Endodermal cell (in vitro differentiated cells): ENCODE results near the gene SLC19A1. TPM values are rescaled to one million over a fixed set of nuclear protein-coding genes. Genes with fewer than 3 reads are reported as not detected.

Source experiments
- DNase-seq: peaks from one replicate; pipeline ENCODE4 v3.0.0-alpha.2; 2017
- H3K27ac ChIP-seq: 2 replicates; pipeline ENCODE4 v1.5.1; 2013; ENCODE audit warnings: mild to moderate bottlenecking, low read depth, low read length, moderate library complexity
- H3K27me3 ChIP-seq: 2 replicates; pipeline ENCODE4 v1.6.1; 2013; ENCODE audit warnings: mild to moderate bottlenecking, low read length, moderate library complexity; ENCODE audit not compliant: insufficient read depth, control insufficient read depth, poor library complexity, severe bottlenecking
- H3K36me3 ChIP-seq: 2 replicates; pipeline ENCODE4 v1.7.0; 2013; ENCODE audit warnings: mild to moderate bottlenecking, low read length, moderate library complexity; ENCODE audit not compliant: control insufficient read depth, insufficient read depth
- H3K4me1 ChIP-seq: one replicate; pipeline ENCODE4 v1.7.0; 2013; ENCODE audit warnings: low read length; ENCODE audit not compliant: control insufficient read depth, insufficient read depth
- H3K4me3 ChIP-seq: 2 replicates; pipeline ENCODE4 v1.5.1; 2013; ENCODE audit warnings: mild to moderate bottlenecking, low read length, moderate library complexity
- H3K9ac ChIP-seq: 2 replicates; pipeline ENCODE4 v1.6.1; 2013; ENCODE audit warnings: mild to moderate bottlenecking, low read length, moderate library complexity; ENCODE audit not compliant: poor library complexity, severe bottlenecking; ENCODE audit errors: extremely low read depth
- H3K9me3 ChIP-seq: 2 replicates; pipeline ENCODE4 v1.6.1; 2013; ENCODE audit warnings: mild to moderate bottlenecking, low read length, moderate library complexity; ENCODE audit not compliant: control insufficient read depth
- H3K27ac Mint-ChIP-seq: 2 replicates; pipeline ENCODE4 v1.8.0; 2020; ENCODE audit warnings: mixed read lengths
- H3K27me3 Mint-ChIP-seq: 2 replicates; pipeline ENCODE4 v1.8.0; 2021; ENCODE audit warnings: mild to moderate bottlenecking, mixed read lengths; ENCODE audit not compliant: insufficient read depth
- H3K36me3 Mint-ChIP-seq: 2 replicates; pipeline ENCODE4 v1.8.0; 2020; ENCODE audit warnings: low read depth, mixed read lengths
- H3K4me1 Mint-ChIP-seq: 2 replicates; pipeline ENCODE4 v1.8.0; 2020; ENCODE audit warnings: mixed read lengths
- H3K4me3 Mint-ChIP-seq: 2 replicates; pipeline ENCODE4 v1.8.0; 2020; ENCODE audit warnings: mild to moderate bottlenecking, moderate library complexity, mixed read lengths
- H3K9me3 Mint-ChIP-seq: 2 replicates; pipeline ENCODE4 v1.8.0; 2020; ENCODE audit warnings: mild to moderate bottlenecking, mixed read lengths
- CTCF ChIP-seq: fragments of 200-600 bp; sonication (generic); conservative IDR thresholded peaks from 2 replicates; pipeline ENCODE4 v1.5.0; 2021; ENCODE audit warnings: antibody characterized with exemption, mild to moderate bottlenecking
- WGBS, 2 experiments: methylation state at CpG; one replicate each; pipeline versions ENCODE4 v1.1.5 to v1.1.7; 2013; ENCODE audit warnings: missing lambda C conversion rate in 2 of 2, mixed read lengths in 1 of 2; ENCODE audit not compliant: insufficient coverage in 1 of 2, insufficient read length in 1 of 2; 5-methylcytosine and 5-hydroxymethylcytosine counted together
- total RNA-seq, 2 donors: library from RNA; stranded (reverse); fragmentation: NEBNext Ultra II Directional in 1 of 2; extraction: Animal tissue kit (Norgen Biotek cat#: 25700) in 1 of 2; gene quantifications; 2 replicates in 1 of 2; 3 replicates in 1 of 2; pipeline ENCODE4 v1.2.1, GENCODE V29; 2021

Gene SLC19A1
- total RNA-seq, 2 donors from 2014 or later: 28.8 to 29.4 TPM

- H3K27ac ChIP-seq: no peak overlapping the region
Measured at GRCh38 chr21:45460611-45461368, 81.5 kb downstream of the SLC19A1 start.

GRCh38 chr21:45460011-45460565 is 82.2 kb downstream of the SLC19A1 start:
- H3K27me3 ChIP-seq: no peaks in the 10 kb centered on the region
- H3K36me3 ChIP-seq: peaks cover 47% of the 10 kb centered on the region
- Mint-ChIP-seq H3K9me3 (peaks cover 21% of the 10 kb centered on the region), H3K27ac (no peak overlapping the region), H3K4me1 (no peaks in the 10 kb centered on the region), H3K4me3 (no peak overlapping the region), H3K27me3 (no peaks in the 10 kb centered on the region), H3K36me3 (peaks cover 41% of the 10 kb centered on the region)
- no peaks in the 10 kb centered on the region for H3K4me1 ChIP-seq
- no peak overlapping the region for H3K9ac ChIP-seq
- no peak overlapping the region for H3K27ac ChIP-seq
- WGBS, 2 experiments: 95 to 97% methylated on average over 22 to 23 of the region's 23 CpGs
- no peak overlapping the region for H3K4me3 ChIP-seq
- TF ChIP-seq CTCF: no peak
- no peak for DNase-seq
- peaks cover 35% of the 10 kb centered on the region for H3K9me3 ChIP-seq

More at GRCh38 chr21:45460611-45461368, 81.5 kb downstream of the SLC19A1 start:
- Histone ChIP-seq H3K4me1 (no peaks in the 10 kb centered on the region), H3K27me3 (no peaks in the 10 kb centered on the region), H3K4me3 (peak overlapping the region; percentile 54), H3K9me3 (peaks cover 35% of the 10 kb centered on the region), H3K9ac (no peak overlapping the region), H3K36me3 (peaks cover 47% of the 10 kb centered on the region)
- Mint-ChIP-seq H3K4me1 (no peaks in the 10 kb centered on the region), H3K4me3 (no peak overlapping the region), H3K9me3 (peaks cover 21% of the 10 kb centered on the region), H3K36me3 (peaks cover 41% of the 10 kb centered on the region), H3K27me3 (no peaks in the 10 kb centered on the region), H3K27ac (peak overlapping the region; percentile 48)
- DNase-seq: no peak
- no peak for TF ChIP-seq CTCF
- 97 to 98% methylated on average over 7 to 9 of the region's 9 CpGs for whole genome bisulfite sequencing, 2 experiments

- H3K4me1 Mint-ChIP-seq: no peaks in the 10 kb centered on the region
- H3K36me3 Mint-ChIP-seq: peaks cover 41% of the 10 kb centered on the region
- H3K4me3 Mint-ChIP-seq: no peak overlapping the region
- Histone ChIP-seq H3K27ac (no peak overlapping the region), H3K9ac (no peak overlapping the region), H3K36me3 (peaks cover 51% of the 10 kb centered on the region), H3K27me3 (no peaks in the 10 kb centered on the region), H3K4me3 (no peak overlapping the region), H3K4me1 (no peaks in the 10 kb centered on the region), H3K9me3 (peaks cover 35% of the 10 kb centered on the region)
- no peak for TF ChIP-seq CTCF
- no peak for DNase-seq
- peaks cover 21% of the 10 kb centered on the region for H3K9me3 Mint-ChIP-seq
- H3K27me3 Mint-ChIP-seq: no peaks in the 10 kb centered on the region
- no peak overlapping the region for H3K27ac Mint-ChIP-seq
- WGBS, 2 experiments: 94 to 97% methylated on average over 16 to 23 of the region's 23 CpGs
Measured at GRCh38 chr21:45459171-45460010, 82.8 kb downstream of the SLC19A1 start.
